ENCODE data around the gene NDUFC1. TPM values are rescaled to one million over a fixed set of nuclear protein-coding genes. Genes with fewer than 3 reads are reported as not detected.

NDUFC1 gene
- total RNA-seq, 1 donor from 2014 or later = 44.8 TPM

DNA sequence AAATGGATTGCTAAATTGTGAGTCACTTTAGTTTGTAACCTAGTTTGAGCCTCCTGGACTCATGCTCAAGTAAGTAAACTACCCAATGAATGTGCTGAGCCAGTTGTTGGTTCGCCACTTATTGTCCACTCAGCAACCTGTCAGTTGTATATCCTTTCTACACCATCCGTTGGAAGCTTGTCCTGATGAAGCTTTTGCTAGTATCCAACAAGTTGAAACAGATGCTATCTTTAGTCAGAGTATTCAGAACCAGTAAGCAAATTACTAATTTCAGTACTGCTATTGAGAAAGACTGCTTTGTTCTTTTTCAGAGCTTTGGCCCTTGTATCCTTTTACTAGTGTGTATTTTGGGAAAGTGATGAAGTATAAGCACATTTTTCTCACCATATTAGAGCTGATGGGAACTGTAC, 5.3 kb downstream of the NDUFC1 start:
- no peak overlapping the region for H3K27ac Mint-ChIP-seq (ENCODE audit: unreplicated experiment)
- H3K27me3 Mint-ChIP-seq (ENCODE audit: unreplicated experiment) = peaks cover 14% of the 10 kb centered on the region
- H3K36me3 Mint-ChIP-seq (ENCODE audit: low read depth, unreplicated experiment) = peaks cover 4% of the 10 kb centered on the region
- H3K4me3 Mint-ChIP-seq (ENCODE audit: unreplicated experiment) = no peak overlapping the region
- TF ChIP-seq, protein P1, sequence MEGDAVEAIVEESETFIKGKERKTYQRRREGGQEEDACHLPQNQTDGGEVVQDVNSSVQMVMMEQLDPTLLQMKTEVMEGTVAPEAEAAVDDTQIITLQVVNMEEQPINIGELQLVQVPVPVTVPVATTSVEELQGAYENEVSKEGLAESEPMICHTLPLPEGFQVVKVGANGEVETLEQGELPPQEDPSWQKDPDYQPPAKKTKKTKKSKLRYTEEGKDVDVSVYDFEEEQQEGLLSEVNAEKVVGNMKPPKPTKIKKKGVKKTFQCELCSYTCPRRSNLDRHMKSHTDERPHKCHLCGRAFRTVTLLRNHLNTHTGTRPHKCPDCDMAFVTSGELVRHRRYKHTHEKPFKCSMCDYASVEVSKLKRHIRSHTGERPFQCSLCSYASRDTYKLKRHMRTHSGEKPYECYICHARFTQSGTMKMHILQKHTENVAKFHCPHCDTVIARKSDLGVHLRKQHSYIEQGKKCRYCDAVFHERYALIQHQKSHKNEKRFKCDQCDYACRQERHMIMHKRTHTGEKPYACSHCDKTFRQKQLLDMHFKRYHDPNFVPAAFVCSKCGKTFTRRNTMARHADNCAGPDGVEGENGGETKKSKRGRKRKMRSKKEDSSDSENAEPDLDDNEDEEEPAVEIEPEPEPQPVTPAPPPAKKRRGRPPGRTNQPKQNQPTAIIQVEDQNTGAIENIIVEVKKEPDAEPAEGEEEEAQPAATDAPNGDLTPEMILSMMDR (IDR thresholded peaks at IDR 0.05; ENCODE audit: unreplicated experiment) = no peak
- DNase-seq (ENCODE audit: low spot score) = no peak
- peaks cover 8% of the 10 kb centered on the region for H3K4me1 Mint-ChIP-seq (ENCODE audit: unreplicated experiment)
- no peaks in the 10 kb centered on the region for H3K9me3 Mint-ChIP-seq (ENCODE audit: unreplicated experiment)

DNA sequence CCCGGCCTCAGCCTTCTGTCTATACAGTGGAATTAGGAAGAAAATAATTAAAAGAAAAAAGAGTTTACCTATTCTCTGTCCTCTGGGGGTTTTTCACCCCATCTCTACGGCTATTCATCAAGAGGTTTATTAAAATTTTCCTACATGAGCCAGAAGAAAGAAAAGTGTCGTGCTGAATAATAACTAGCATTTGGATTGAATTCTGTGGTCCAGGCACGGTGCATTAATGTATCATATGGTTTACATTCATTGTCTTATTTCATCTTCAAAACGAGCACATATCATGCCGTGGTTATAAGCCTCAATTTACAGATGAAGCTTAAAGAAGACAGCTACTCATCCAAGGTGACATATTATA, 6.4 kb downstream of the NDUFC1 start:
- Mint-ChIP-seq H3K4me1 (ENCODE audit: unreplicated experiment) (peaks cover 8% of the 10 kb centered on the region), H3K4me3 (ENCODE audit: unreplicated experiment) (peak overlapping the region; percentile 98), H3K9me3 (ENCODE audit: unreplicated experiment) (no peaks in the 10 kb centered on the region), H3K27me3 (ENCODE audit: unreplicated experiment) (peaks cover 8% of the 10 kb centered on the region), H3K36me3 (ENCODE audit: low read depth, unreplicated experiment) (peaks cover 4% of the 10 kb centered on the region), H3K27ac (ENCODE audit: unreplicated experiment) (no peak overlapping the region)
- TF ChIP-seq, protein P1 (IDR thresholded peaks at IDR 0.05; ENCODE audit: unreplicated experiment) = peak; percentile 43
- no peak for DNase-seq (ENCODE audit: low spot score)

GRCh38 chr4:139295206-139295941, 6.9 kb downstream of the NDUFC1 start:
- Mint-ChIP-seq H3K4me3 (ENCODE audit: unreplicated experiment) (peak overlapping the region; percentile 98), H3K36me3 (ENCODE audit: low read depth, unreplicated experiment) (peaks cover 4% of the 10 kb centered on the region), H3K4me1 (ENCODE audit: unreplicated experiment) (peaks cover 4% of the 10 kb centered on the region), H3K9me3 (ENCODE audit: unreplicated experiment) (no peaks in the 10 kb centered on the region), H3K27ac (ENCODE audit: unreplicated experiment) (peak overlapping the region; percentile 84), H3K27me3 (ENCODE audit: unreplicated experiment) (peaks cover 5% of the 10 kb centered on the region)
- DNase-seq (ENCODE audit: low spot score) = peak; percentile 100
- TF ChIP-seq, protein P1 (IDR thresholded peaks at IDR 0.05; ENCODE audit: unreplicated experiment) = peak; percentile 97

DNA sequence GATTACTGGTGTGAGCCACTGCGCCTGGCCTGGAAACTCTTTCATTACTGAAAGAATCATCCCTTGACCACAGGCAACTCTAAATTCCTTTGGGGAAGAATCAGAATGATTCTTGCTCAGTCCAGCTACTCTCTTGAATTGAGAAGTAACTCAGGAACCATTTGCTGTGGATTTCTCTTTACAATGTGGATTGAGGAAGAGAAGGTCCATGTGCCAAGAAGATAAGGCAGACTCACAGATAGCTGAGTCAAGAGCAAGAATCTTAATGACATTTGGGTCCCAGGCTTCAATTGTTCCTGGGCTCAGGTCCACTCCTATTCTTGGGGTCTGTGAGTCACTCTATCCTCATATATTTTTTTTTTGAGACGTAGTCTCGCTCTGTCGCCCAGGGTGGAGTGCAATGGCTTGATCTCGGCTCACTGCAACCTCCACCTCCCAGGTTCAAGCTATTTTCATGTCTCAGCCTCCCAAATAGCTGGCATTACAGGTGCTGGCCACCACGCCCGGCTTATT, 16.0 kb downstream of the NDUFC1 start:
- Mint-ChIP-seq H3K4me1 (ENCODE audit: unreplicated experiment) (no peaks in the 10 kb centered on the region), H3K9me3 (ENCODE audit: unreplicated experiment) (no peaks in the 10 kb centered on the region), H3K27ac (ENCODE audit: unreplicated experiment) (no peak overlapping the region), H3K4me3 (ENCODE audit: unreplicated experiment) (no peak overlapping the region), H3K27me3 (ENCODE audit: unreplicated experiment) (no peaks in the 10 kb centered on the region), H3K36me3 (ENCODE audit: low read depth, unreplicated experiment) (no peaks in the 10 kb centered on the region)
- TF ChIP-seq, protein P1 (IDR thresholded peaks at IDR 0.05; ENCODE audit: unreplicated experiment) = no peak
- DNase-seq (ENCODE audit: low spot score) = no peak

GRCh38 chr4:139282721-139283075, 19.6 kb downstream of the NDUFC1 start:
- no peak for DNase-seq (ENCODE audit: low spot score)
- Mint-ChIP-seq H3K4me1 (ENCODE audit: unreplicated experiment) (peaks cover 3% of the 10 kb centered on the region), H3K4me3 (ENCODE audit: unreplicated experiment) (no peak overlapping the region), H3K27me3 (ENCODE audit: unreplicated experiment) (peaks cover 6% of the 10 kb centered on the region), H3K27ac (ENCODE audit: unreplicated experiment) (no peak overlapping the region), H3K36me3 (ENCODE audit: low read depth, unreplicated experiment) (no peaks in the 10 kb centered on the region), H3K9me3 (ENCODE audit: unreplicated experiment) (no peaks in the 10 kb centered on the region)
- TF ChIP-seq, protein P1 (IDR thresholded peaks at IDR 0.05; ENCODE audit: unreplicated experiment) = no peak

Data from endothelial cell (in vitro differentiated cells).